GM13976 (cell line): ENCODE results near the gene CCT2.

ENCODE experiments used
- DNase-seq: peaks from one replicate; pipeline ENCODE4 v3.0.0; 2012; ENCODE audit warnings: low spot score
- in situ Hi-C: fragments of 300-500 bp; cut with MboI; formaldehyde crosslinking; loops from one replicate; pipeline ENCODE4 v1.12.0; 2022; ENCODE audit warnings: low sequenced_read_pairs, mixed read lengths, inconsistent platforms; ENCODE audit not compliant: unreplicated experiment
- TF ChIP-seq, protein P1 (sequence below): IDR thresholded peaks from 2 replicates; pipeline ENCODE4 v1.5.1; 2012; ENCODE audit warnings: borderline replicate concordance, mild to moderate bottlenecking; ENCODE audit not compliant: insufficient read depth; ENCODE audit errors: extremely low read depth, missing control alignments, control extremely low read depth

Gene CCT2

GRCh38 chr12:69550569-69551350 lies 34.5 kb upstream of the CCT2 start:
- DNase-seq: no peak
- TF ChIP-seq, protein P1, sequence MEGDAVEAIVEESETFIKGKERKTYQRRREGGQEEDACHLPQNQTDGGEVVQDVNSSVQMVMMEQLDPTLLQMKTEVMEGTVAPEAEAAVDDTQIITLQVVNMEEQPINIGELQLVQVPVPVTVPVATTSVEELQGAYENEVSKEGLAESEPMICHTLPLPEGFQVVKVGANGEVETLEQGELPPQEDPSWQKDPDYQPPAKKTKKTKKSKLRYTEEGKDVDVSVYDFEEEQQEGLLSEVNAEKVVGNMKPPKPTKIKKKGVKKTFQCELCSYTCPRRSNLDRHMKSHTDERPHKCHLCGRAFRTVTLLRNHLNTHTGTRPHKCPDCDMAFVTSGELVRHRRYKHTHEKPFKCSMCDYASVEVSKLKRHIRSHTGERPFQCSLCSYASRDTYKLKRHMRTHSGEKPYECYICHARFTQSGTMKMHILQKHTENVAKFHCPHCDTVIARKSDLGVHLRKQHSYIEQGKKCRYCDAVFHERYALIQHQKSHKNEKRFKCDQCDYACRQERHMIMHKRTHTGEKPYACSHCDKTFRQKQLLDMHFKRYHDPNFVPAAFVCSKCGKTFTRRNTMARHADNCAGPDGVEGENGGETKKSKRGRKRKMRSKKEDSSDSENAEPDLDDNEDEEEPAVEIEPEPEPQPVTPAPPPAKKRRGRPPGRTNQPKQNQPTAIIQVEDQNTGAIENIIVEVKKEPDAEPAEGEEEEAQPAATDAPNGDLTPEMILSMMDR: no peak
- in situ Hi-C loops: loop anchor here (25.0 kb wide), 1 partner anchor 163 kb away; no protein-coding TSS in a partner anchor

- TF ChIP-seq, protein P1: no peak
- in situ Hi-C loops: loop anchor here (25.0 kb wide), 1 partner anchor 166 kb away; no protein-coding TSS in a partner anchor
- no peak for DNase-seq
Observed at GRCh38 chr12:69553628-69554248, 31.5 kb upstream of the CCT2 start.

DNA sequence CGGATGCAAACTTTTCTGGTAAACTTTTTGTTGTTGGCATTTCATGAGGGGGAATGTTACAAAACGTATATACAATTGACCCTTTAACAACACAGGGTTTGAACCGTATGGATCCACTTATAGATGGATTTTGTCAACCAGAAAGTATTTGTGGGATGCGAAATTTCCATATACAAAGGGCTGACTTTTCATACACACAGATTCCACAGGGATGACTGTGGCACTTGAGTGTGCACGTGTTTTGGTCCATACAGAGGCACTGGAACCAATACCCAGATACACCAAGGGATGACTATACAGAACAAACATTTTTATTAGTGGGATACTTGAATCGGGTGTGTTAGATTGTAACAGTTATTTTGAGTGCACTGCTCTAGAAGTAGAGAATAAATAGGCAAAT lies 29.8 kb upstream of the CCT2 start:
- in situ Hi-C loops: loop anchor here (25.0 kb wide), 1 partner anchor 168 kb away; no protein-coding TSS in a partner anchor

DNA sequence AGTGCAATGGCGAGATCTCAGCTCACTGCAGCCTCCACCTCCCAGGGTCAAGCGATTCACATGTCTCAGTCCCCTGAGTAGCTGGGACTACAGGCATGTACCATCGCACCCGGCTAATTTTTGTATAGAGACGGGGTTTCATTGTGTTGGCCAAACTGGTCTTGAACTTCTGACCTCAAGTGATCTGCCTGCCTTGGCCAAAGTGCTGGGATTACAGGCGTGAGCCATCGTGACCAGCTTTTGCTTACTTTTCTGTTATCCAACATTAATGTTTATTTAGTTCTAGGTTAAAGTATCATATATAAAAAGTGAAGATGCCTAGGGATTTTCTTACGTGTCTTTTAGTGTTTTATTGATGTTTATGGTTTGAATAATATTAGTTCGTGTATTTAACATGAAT lies 28.9 kb upstream of the CCT2 start:
- in situ Hi-C loops: loop anchor here (25.0 kb wide), 1 partner anchor 169 kb away; no protein-coding TSS in a partner anchor

More for the DNA sequence above, 29.8 kb upstream of the CCT2 start:
- no peak for DNase-seq
- TF ChIP-seq, protein P1: no peak

GRCh38 chr12:69563166-69563762 lies 22.0 kb upstream of the CCT2 start:
- in situ Hi-C loops: loop anchor here (25.0 kb wide), 1 partner anchor 176 kb away; no protein-coding TSS in a partner anchor
- DNase-seq: no peak
- TF ChIP-seq, protein P1: no peak

More for the DNA sequence above, 28.9 kb upstream of the CCT2 start:
- DNase-seq: no peak
- TF ChIP-seq, protein P1: no peak

GRCh38 chr12:69566603-69567002 lies 18.7 kb upstream of the CCT2 start:
- no peak for DNase-seq
- TF ChIP-seq, protein P1: no peak
- in situ Hi-C loops: loop anchor here (25.0 kb wide), 1 partner anchor 179 kb away; no protein-coding TSS in a partner anchor
